ENCODE measurements around the gene RAD51B.

GRCh38 chr14:68364792-68365192 lies 545.2 kb downstream of the RAD51B start:
- TF ChIP-seq RBFOX2 (IDR thresholded peaks at IDR 0.05; ENCODE audit: low read depth, low read length) (no peak), YY1 (IDR thresholded peaks at IDR 0.05; ENCODE audit: borderline replicate concordance in 1 of 3, control insufficient read depth in 1 of 3, extremely low read depth in 1 of 3, insufficient read depth in 3 of 3, insufficient read length in 1 of 3, insufficient replicate concordance in 2 of 3, low read depth in 1 of 3, low read length in 2 of 3) (no peak)

Data from K562 (cell line).